Panc1 (cell line): Measurements from ENCODE around the gene INPP4B. TPM values are rescaled to one million over a fixed set of nuclear protein-coding genes. Genes with fewer than 3 reads are reported as not detected.

Source experiments
- ATAC-seq: fragments of 200-7000 bp; cut with Tn5 transposase; 2 replicates; pipeline ENCODE4 v1.9.1; 2020; ENCODE audit warnings: mild to moderate bottlenecking, moderate library complexity
- BruUV-seq: library from RNA; stranded (reverse); fragments of 400-500 nt; replicated peaks from 2 replicates; lab custom pipeline; 2021; lab: Mats Ljungman, UMichigan
- CTCF ChIA-PET: fragments of 300-600 bp; sonication (Branson Sonifier 250); formaldehyde crosslinking; loops from one replicate; lab custom pipeline; 2022; ENCODE audit warnings: antibody characterized with exemption; lab: Charles Lee
- POLR2A ChIA-PET: fragments of 300-600 bp; sonication (Branson Sonifier 250); formaldehyde crosslinking; loops from one replicate; lab custom pipeline; 2022; ENCODE audit warnings: antibody characterized with exemption; lab: Charles Lee
- DNase-seq: peaks from one replicate; pipeline ENCODE4 v3.0.0-alpha.2; 2010; ENCODE audit warnings: low read depth, low spot score
- H3K27ac ChIP-seq: 2 replicates; pipeline ENCODE4 v1.5.1; 2011; ENCODE audit warnings: mild to moderate bottlenecking, low read length, inconsistent platforms
- H3K27me3 ChIP-seq: fragments of 200-500 bp; sonication (Bioruptor generic); 2 replicates; pipeline ENCODE4 v1.6.0; 2014; ENCODE audit warnings: low read length, inconsistent platforms; ENCODE audit not compliant: control insufficient read depth, insufficient read depth
- H3K36me3 ChIP-seq: fragments of 200-500 bp; sonication (Bioruptor generic); 2 replicates; pipeline ENCODE4 v1.5.1; 2014; ENCODE audit warnings: inconsistent platforms, mild to moderate bottlenecking, low read length, moderate library complexity; ENCODE audit not compliant: control insufficient read depth, insufficient read depth
- H3K4me1 ChIP-seq: 2 replicates; pipeline ENCODE4 v1.5.1; 2011; ENCODE audit warnings: inconsistent platforms, mild to moderate bottlenecking, low read length, moderate library complexity; ENCODE audit not compliant: control insufficient read depth, insufficient read depth
- H3K4me3 ChIP-seq, 2 experiments: 2 replicates each; pipeline ENCODE4 v1.5.1; 2011 to 2012; ENCODE audit warnings: low read depth in 2 of 2, low read length in 2 of 2, mild to moderate bottlenecking in 2 of 2, inconsistent platforms in 1 of 2, moderate library complexity in 1 of 2
- H3K9me3 ChIP-seq: fragments of 200-500 bp; sonication (Bioruptor generic); 2 replicates; pipeline ENCODE4 v1.5.1; 2014; ENCODE audit warnings: low read depth, mild to moderate bottlenecking, inconsistent platforms, low read length, moderate library complexity; ENCODE audit not compliant: control insufficient read depth, insufficient read depth
- POLR2AphosphoS5 ChIP-seq: IDR thresholded peaks from 2 replicates; pipeline ENCODE4 v1.6.1; 2012; ENCODE audit warnings: mild to moderate bottlenecking, low read depth, low read length, moderate library complexity
- REST ChIP-seq, 2 experiments: IDR thresholded peaks; 2 replicates each; pipeline ENCODE4 v1.6.1; 2011 to 2012; ENCODE audit warnings: low read depth in 2 of 2, control low read depth in 1 of 2, low read length in 1 of 2, mild to moderate bottlenecking in 1 of 2, moderate library complexity in 1 of 2; ENCODE audit not compliant: insufficient read depth in 1 of 2
- SIN3A ChIP-seq: IDR thresholded peaks from 2 replicates; pipeline ENCODE4 v1.6.1; 2012; ENCODE audit warnings: low read depth, mild to moderate bottlenecking, low read length, moderate library complexity, borderline replicate concordance; ENCODE audit not compliant: insufficient read depth
- TCF7L2 ChIP-seq: IDR thresholded peaks from 2 replicates; pipeline ENCODE4 v1.6.1; 2011; ENCODE audit warnings: mild to moderate bottlenecking, low read depth, low read length, inconsistent platforms
- in situ Hi-C: cut with HindIII; loops from 2 replicates; pipeline ENCODE4 v1.10.0; 2016; ENCODE audit warnings: low sequenced_read_pairs, low pct_unique_long_range_greater_than_20kb
- intact Hi-C: fragments of 100-400 bp; cut with micrococcal nuclease; formaldehyde crosslinking; loops from one replicate; pipeline ENCODE4 v1.10.0; 2022; ENCODE audit not compliant: unreplicated experiment
- total RNA-seq: library from RNA; stranded (reverse); gene quantifications from one replicate; pipeline ENCODE4 v1.2.1, GENCODE V29; 2021; ENCODE audit not compliant: unreplicated experiment
- TF ChIP-seq, protein P1 (sequence below): fragments of 450-650 bp; IDR thresholded peaks from 2 replicates; pipeline ENCODE4 v1.5.1; 2017; ENCODE audit warnings: mild to moderate bottlenecking

INPP4B gene
- total RNA-seq, 1 experiment from 2014 or later: 4.5 TPM

- H3K36me3 ChIP-seq: no peaks in the 10 kb centered on the region
- intact Hi-C loops: no loop called here
- no peak overlapping the region for H3K27ac ChIP-seq
- TF ChIP-seq, protein P1, sequence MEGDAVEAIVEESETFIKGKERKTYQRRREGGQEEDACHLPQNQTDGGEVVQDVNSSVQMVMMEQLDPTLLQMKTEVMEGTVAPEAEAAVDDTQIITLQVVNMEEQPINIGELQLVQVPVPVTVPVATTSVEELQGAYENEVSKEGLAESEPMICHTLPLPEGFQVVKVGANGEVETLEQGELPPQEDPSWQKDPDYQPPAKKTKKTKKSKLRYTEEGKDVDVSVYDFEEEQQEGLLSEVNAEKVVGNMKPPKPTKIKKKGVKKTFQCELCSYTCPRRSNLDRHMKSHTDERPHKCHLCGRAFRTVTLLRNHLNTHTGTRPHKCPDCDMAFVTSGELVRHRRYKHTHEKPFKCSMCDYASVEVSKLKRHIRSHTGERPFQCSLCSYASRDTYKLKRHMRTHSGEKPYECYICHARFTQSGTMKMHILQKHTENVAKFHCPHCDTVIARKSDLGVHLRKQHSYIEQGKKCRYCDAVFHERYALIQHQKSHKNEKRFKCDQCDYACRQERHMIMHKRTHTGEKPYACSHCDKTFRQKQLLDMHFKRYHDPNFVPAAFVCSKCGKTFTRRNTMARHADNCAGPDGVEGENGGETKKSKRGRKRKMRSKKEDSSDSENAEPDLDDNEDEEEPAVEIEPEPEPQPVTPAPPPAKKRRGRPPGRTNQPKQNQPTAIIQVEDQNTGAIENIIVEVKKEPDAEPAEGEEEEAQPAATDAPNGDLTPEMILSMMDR: no peak
- TF ChIP-seq POLR2AphosphoS5 (no peak), SIN3A (no peak), TCF7L2 (no peak), REST (IDR thresholded peaks at IDR 0.05; ENCODE audit: insufficient read depth in 1 of 2, low read depth in 2 of 2, low read length in 1 of 2) (no peak)
- H3K4me1 ChIP-seq: no peaks in the 10 kb centered on the region
- BruUV-seq: no TSS peak
- ChIA-PET POLR2A (no interaction called here), CTCF (no interaction called here)
- H3K9me3 ChIP-seq: no peaks in the 10 kb centered on the region
- H3K4me3 ChIP-seq: no peak overlapping the region
- no peak for DNase-seq
- no peak for ATAC-seq
- in situ Hi-C loops: no loop called here
- H3K27me3 ChIP-seq: no peaks in the 10 kb centered on the region
Measured at GRCh38 chr4:142416121-142416520, 430.0 kb downstream of the INPP4B start.

DNA sequence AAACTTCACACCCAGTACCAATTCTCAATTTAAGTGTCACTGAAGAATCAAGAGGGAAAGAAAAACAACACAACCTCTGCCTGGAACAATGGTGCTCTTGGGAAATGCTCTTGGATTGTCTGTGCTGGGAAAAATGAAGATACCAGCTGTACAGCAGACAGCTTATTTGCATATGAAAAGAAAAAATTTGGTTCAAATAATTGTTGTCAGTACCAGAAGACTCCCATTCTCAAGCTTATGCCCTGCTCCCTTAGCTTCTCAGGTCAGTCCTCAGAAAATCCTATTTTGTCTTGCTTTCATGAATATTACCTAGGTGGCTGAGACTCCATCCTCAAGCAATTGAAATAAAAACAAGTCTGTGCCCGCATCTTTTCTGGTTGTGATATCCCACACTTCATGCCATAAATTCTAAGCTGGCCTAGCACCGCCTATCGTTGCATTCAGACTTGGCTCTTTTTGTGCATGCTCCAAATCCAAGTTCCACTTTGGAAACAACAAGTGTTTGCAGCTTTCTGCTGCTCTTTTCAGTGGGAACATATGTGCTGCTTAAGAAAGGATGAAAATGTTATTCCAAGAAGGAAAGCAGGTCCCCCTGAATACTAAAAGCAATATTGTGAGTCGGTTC, 431.6 kb downstream of the INPP4B start:
- ChIA-PET CTCF (no interaction called here), POLR2A (no interaction called here)
- Histone ChIP-seq H3K4me1 (no peaks in the 10 kb centered on the region), H3K27ac (no peak overlapping the region), H3K36me3 (no peaks in the 10 kb centered on the region), H3K27me3 (no peaks in the 10 kb centered on the region), H3K9me3 (no peaks in the 10 kb centered on the region), H3K4me3 (no peak overlapping the region)
- no TSS peak for BruUV-seq
- in situ Hi-C loops: no loop called here
- intact Hi-C loops: no loop called here
- DNase-seq (no peak), ATAC-seq (no peak)
- TF ChIP-seq, protein P1: no peak
- TF ChIP-seq TCF7L2: no peak
- no peak for TF ChIP-seq SIN3A
